DND-41 (cell line): ENCODE results near the gene ACAP2.
"Not testable (repeated sequence)": the region's sequence is repeated elsewhere in the genome, so short reads cannot be mapped to it uniquely, and the experiment has no call there.

Source experiments
- ATAC-seq: fragments of 200-7000 bp; cut with Tn5 transposase; 3 replicates; pipeline ENCODE4 v1.9.1; 2021; ENCODE audit warnings: low read depth; ENCODE audit not compliant: insufficient read depth
- DNase-seq: peaks from one replicate; pipeline ENCODE4 v3.0.0-alpha.2; 2020
- H2AFZ ChIP-seq: 2 replicates; pipeline ENCODE4 v1.6.0; 2012; ENCODE audit warnings: low read depth, low read length
- H3K27ac ChIP-seq: 2 replicates; pipeline ENCODE4 v1.5.1; 2012; ENCODE audit warnings: low read length, inconsistent platforms
- H3K27me3 ChIP-seq: fragments of 200-600 bp; sonication (generic); 2 replicates; pipeline ENCODE4 v1.6.0; 2012; ENCODE audit warnings: low read length, mild to moderate bottlenecking, inconsistent platforms; ENCODE audit not compliant: insufficient read depth, poor library complexity
- H3K36me3 ChIP-seq: 2 replicates; pipeline ENCODE4 v1.5.1; 2012; ENCODE audit warnings: low read length, inconsistent platforms; ENCODE audit not compliant: insufficient read depth
- H3K4me1 ChIP-seq: 2 replicates; pipeline ENCODE4 v1.5.1; 2012; ENCODE audit warnings: mild to moderate bottlenecking, low read length; ENCODE audit not compliant: insufficient read depth
- H3K4me2 ChIP-seq: 2 replicates; pipeline ENCODE4 v1.6.0; 2012; ENCODE audit warnings: mild to moderate bottlenecking, moderate library complexity, low read length, inconsistent platforms; ENCODE audit not compliant: insufficient read depth
- H3K4me3 ChIP-seq, 2 experiments: fragments of 200-600 bp in 1 of 2; shearing (Covaris generic) in 1 of 2; 2 replicates each; pipeline ENCODE4 v1.5.1; 2012 to 2016; ENCODE audit warnings: inconsistent platforms in 2 of 2, low read length in 2 of 2, mild to moderate bottlenecking in 2 of 2, low read depth in 1 of 2, moderate library complexity in 1 of 2
- H3K79me2 ChIP-seq: 2 replicates; pipeline ENCODE4 v1.6.0; 2012; ENCODE audit warnings: low read length, inconsistent platforms; ENCODE audit not compliant: insufficient read depth
- H3K9ac ChIP-seq: 2 replicates; pipeline ENCODE4 v1.6.0; 2012; ENCODE audit warnings: low read depth, mild to moderate bottlenecking, inconsistent platforms, low read length, moderate library complexity
- H3K9me3 ChIP-seq: 2 replicates; pipeline ENCODE4 v1.5.1; 2012; ENCODE audit warnings: low read length, moderate library complexity, mild to moderate bottlenecking, inconsistent platforms; ENCODE audit not compliant: insufficient read depth, severe bottlenecking
- H4K20me1 ChIP-seq: 2 replicates; pipeline ENCODE4 v1.6.0; 2012; ENCODE audit warnings: low read length; ENCODE audit not compliant: insufficient read depth
- EZH2 ChIP-seq: IDR thresholded peaks from 3 replicates; pipeline ENCODE4 v1.6.1; 2012; ENCODE audit warnings: borderline replicate concordance, low read depth, mild to moderate bottlenecking, moderate library complexity, low read length, inconsistent platforms; ENCODE audit not compliant: severe bottlenecking
- TF ChIP-seq, protein P1 (sequence below): IDR thresholded peaks from 2 replicates; pipeline ENCODE4 v1.5.1; 2012; ENCODE audit warnings: borderline replicate concordance, low read length, moderate library complexity, mild to moderate bottlenecking; ENCODE audit not compliant: poor library complexity, severe bottlenecking; ENCODE audit errors: extremely low read depth

ACAP2 gene

GRCh38 chr3:195356151-195357086, 86.4 kb downstream of the ACAP2 start:
- TF ChIP-seq EZH2: no peak
- H2AFZ ChIP-seq: no peak overlapping the region
- H3K4me2 ChIP-seq: no peak overlapping the region
- no peak for ATAC-seq
- peaks cover 11% of the 10 kb centered on the region for H3K36me3 ChIP-seq
- H4K20me1 ChIP-seq: peaks cover 7% of the 10 kb centered on the region; the same call in 1 of the 2 replicates
- H3K79me2 ChIP-seq: no peaks in the 10 kb centered on the region; the same call in none of the 2 replicates
- no peak for DNase-seq
- H3K4me1 ChIP-seq: no peaks in the 10 kb centered on the region
- H3K9me3 ChIP-seq: no peaks in the 10 kb centered on the region
- H3K9ac ChIP-seq: no peak overlapping the region
- no peaks in the 10 kb centered on the region for H3K27me3 ChIP-seq
- H3K27ac ChIP-seq: no peak overlapping the region
- H3K4me3 ChIP-seq: no peak overlapping the region

DNA sequence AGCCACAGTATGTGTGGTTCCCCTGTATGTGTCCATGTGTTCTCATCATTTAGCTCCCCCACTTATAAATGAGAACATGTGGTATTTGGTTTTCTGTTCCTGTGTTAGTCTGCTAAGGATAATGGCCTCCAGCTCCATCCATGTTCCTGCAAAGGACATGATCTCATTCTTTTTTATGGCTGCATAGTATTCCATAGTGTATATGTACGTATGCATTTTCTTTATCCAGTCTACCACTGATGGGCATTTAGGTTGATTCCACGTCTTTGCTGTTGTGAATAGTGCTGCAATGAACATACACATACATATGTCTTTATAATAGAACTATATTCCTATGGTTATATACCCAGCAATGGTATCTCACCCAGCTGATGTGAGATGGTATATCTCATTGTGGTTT, 88.8 kb downstream of the ACAP2 start:
- not testable (repeated sequence) for ATAC-seq, H3K4me2 ChIP-seq, H3K4me1 ChIP-seq, H3K79me2 ChIP-seq, DNase-seq, H3K27me3 ChIP-seq, H3K27ac ChIP-seq, H3K4me3 ChIP-seq, H4K20me1 ChIP-seq, H2AFZ ChIP-seq, H3K9me3 ChIP-seq, H3K9ac ChIP-seq
- H3K36me3 ChIP-seq: peaks cover 11% of the 10 kb centered on the region

DNA sequence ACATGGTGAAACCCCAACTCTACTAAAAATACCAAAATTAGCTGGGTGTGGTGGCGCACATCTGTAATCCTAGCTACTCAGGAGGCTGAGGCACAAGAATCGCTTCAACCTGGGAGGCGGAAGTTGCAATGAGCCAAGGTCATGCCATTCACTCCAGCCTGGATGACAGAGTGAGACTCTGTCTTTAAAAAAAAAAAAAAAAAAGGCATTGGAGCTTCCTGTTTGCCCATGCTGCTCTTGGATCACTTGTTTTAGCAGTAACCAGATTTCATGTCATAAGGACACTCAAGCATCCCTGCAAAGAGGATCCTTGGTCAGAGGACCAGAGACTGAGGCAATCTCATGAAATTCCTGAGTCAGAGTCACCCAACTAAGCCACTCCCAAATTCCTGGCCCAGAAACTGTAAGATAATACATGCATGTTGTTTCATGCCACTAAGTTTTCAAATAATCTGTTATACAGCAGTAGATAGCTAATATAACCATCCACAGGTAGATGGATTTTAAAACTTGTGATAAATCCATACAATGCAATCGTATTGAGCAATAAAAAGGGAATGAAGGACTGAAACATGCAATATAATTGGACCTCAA, 89.8 kb downstream of the ACAP2 start:
- H4K20me1 ChIP-seq: peaks cover 4% of the 10 kb centered on the region; the same call in 1 of the 2 replicates
- H3K27ac ChIP-seq: no peak overlapping the region
- no peaks in the 10 kb centered on the region for H3K9me3 ChIP-seq
- no peak overlapping the region for H2AFZ ChIP-seq
- H3K4me1 ChIP-seq: no peaks in the 10 kb centered on the region
- ATAC-seq (no peak), DNase-seq (no peak)
- H3K9ac ChIP-seq: no peak overlapping the region
- TF ChIP-seq EZH2: no peak
- TF ChIP-seq, protein P1, sequence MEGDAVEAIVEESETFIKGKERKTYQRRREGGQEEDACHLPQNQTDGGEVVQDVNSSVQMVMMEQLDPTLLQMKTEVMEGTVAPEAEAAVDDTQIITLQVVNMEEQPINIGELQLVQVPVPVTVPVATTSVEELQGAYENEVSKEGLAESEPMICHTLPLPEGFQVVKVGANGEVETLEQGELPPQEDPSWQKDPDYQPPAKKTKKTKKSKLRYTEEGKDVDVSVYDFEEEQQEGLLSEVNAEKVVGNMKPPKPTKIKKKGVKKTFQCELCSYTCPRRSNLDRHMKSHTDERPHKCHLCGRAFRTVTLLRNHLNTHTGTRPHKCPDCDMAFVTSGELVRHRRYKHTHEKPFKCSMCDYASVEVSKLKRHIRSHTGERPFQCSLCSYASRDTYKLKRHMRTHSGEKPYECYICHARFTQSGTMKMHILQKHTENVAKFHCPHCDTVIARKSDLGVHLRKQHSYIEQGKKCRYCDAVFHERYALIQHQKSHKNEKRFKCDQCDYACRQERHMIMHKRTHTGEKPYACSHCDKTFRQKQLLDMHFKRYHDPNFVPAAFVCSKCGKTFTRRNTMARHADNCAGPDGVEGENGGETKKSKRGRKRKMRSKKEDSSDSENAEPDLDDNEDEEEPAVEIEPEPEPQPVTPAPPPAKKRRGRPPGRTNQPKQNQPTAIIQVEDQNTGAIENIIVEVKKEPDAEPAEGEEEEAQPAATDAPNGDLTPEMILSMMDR: no peak
- H3K79me2 ChIP-seq: no peaks in the 10 kb centered on the region; the same call in none of the 2 replicates
- H3K4me3 ChIP-seq: no peak overlapping the region
- H3K27me3 ChIP-seq: no peaks in the 10 kb centered on the region
- H3K36me3 ChIP-seq: peaks cover 11% of the 10 kb centered on the region
- no peak overlapping the region for H3K4me2 ChIP-seq

GRCh38 chr3:195348426-195349115, 94.2 kb downstream of the ACAP2 start:
- Histone ChIP-seq H3K9ac (no peak overlapping the region), H3K79me2 (0 out of 2 replicates have a peak, but pooled peaks cover 2% of the 10 kb centered on the region), H4K20me1 (no peaks in the 10 kb centered on the region)

More at GRCh38 chr3:195348426-195349115, 94.2 kb downstream of the ACAP2 start:
- H3K36me3 ChIP-seq: peaks cover under 1% of the 10 kb centered on the region; the same call in 1 of the 2 replicates
- H3K4me3 ChIP-seq: no peak overlapping the region
- DNase-seq: no peak
- no peaks in the 10 kb centered on the region for H3K4me1 ChIP-seq
- no peaks in the 10 kb centered on the region for H3K9me3 ChIP-seq
- H3K4me2 ChIP-seq: no peak overlapping the region
- no peak overlapping the region for H3K27ac ChIP-seq
- ATAC-seq: no peak
- H2AFZ ChIP-seq: no peak overlapping the region
- H3K27me3 ChIP-seq: no peaks in the 10 kb centered on the region
- TF ChIP-seq, protein P1: no peak
- TF ChIP-seq EZH2: no peak
